Nephron (organoid): ENCODE results near the gene PGD.
A peak's percentile ranks its signal among the peaks of the same experiment; 100 is the strongest.
"Not testable (repeated sequence)": the region's sequence is repeated elsewhere in the genome, so short reads cannot be mapped to it uniquely, and the experiment has no call there.

Experiments used
- H3K27ac Mint-ChIP-seq, 3 experiments: 2 replicates each; pipeline ENCODE4 v1.8.0; 2020; ENCODE audit warnings: mixed read lengths in 3 of 3, mild to moderate bottlenecking in 2 of 3, moderate library complexity in 1 of 3
- H3K27me3 Mint-ChIP-seq: 2 replicates; pipeline ENCODE4 v1.8.0; 2021; ENCODE audit warnings: low read depth, mild to moderate bottlenecking, moderate library complexity, mixed read lengths
- H3K36me3 Mint-ChIP-seq: 2 replicates; pipeline ENCODE4 v1.8.0; 2020; ENCODE audit warnings: low read depth, mixed read lengths
- H3K4me1 Mint-ChIP-seq: 2 replicates; pipeline ENCODE4 v1.8.0; 2020; ENCODE audit warnings: mixed read lengths
- H3K4me3 Mint-ChIP-seq, 3 experiments: 2 replicates each; pipeline ENCODE4 v1.8.0; 2020; ENCODE audit warnings: mild to moderate bottlenecking in 3 of 3, mixed read lengths in 3 of 3, moderate library complexity in 2 of 3
- H3K9me3 Mint-ChIP-seq: 2 replicates; pipeline ENCODE4 v1.8.0; 2020; ENCODE audit warnings: mixed read lengths
- CTCF ChIP-seq, 3 experiments: fragments of 200-600 bp; sonication (generic); IDR thresholded peaks; one replicate each; pipeline ENCODE4 v1.5.0; 2021; ENCODE audit warnings: antibody characterized with exemption in 3 of 3; ENCODE audit not compliant: unreplicated experiment in 3 of 3

The PGD gene

GRCh38 chr1:10421637-10422036 is 22.8 kb downstream of the PGD start:
- no peak for TF ChIP-seq CTCF (IDR thresholded peaks at IDR 0.05; ENCODE audit: unreplicated experiment in 3 of 3)
- H3K4me1 Mint-ChIP-seq = peaks cover 16% of the 10 kb centered on the region
- no peaks in the 10 kb centered on the region for H3K27me3 Mint-ChIP-seq
- no peak overlapping the region for H3K4me3 Mint-ChIP-seq
- H3K36me3 Mint-ChIP-seq = peaks cover 51% of the 10 kb centered on the region
- no peak overlapping the region for H3K27ac Mint-ChIP-seq
- no peaks in the 10 kb centered on the region for H3K9me3 Mint-ChIP-seq

GRCh38 chr1:10424034-10424433 is 25.2 kb downstream of the PGD start:
- peak overlapping the region; percentile 5 to 22 (median 17) for H3K27ac Mint-ChIP-seq

GRCh38 chr1:10424651-10425050 is 25.8 kb downstream of the PGD start:
- no peak overlapping the region for H3K4me3 Mint-ChIP-seq

More at GRCh38 chr1:10424034-10424433, 25.2 kb downstream of the PGD start:
- TF ChIP-seq CTCF (IDR thresholded peaks at IDR 0.05; ENCODE audit: unreplicated experiment in 3 of 3) = no peak
- peaks cover 16% of the 10 kb centered on the region for H3K4me1 Mint-ChIP-seq
- H3K36me3 Mint-ChIP-seq = peaks cover 33% of the 10 kb centered on the region
- no peaks in the 10 kb centered on the region for H3K9me3 Mint-ChIP-seq
- no peaks in the 10 kb centered on the region for H3K27me3 Mint-ChIP-seq
- H3K4me3 Mint-ChIP-seq = no peak overlapping the region

GRCh38 chr1:10425826-10426534 is 27.1 kb downstream of the PGD start:
- not testable (repeated sequence) for H3K27me3 Mint-ChIP-seq

More at GRCh38 chr1:10424651-10425050, 25.8 kb downstream of the PGD start:
- no peaks in the 10 kb centered on the region for H3K27me3 Mint-ChIP-seq
- no peak for TF ChIP-seq CTCF (IDR thresholded peaks at IDR 0.05; ENCODE audit: unreplicated experiment in 3 of 3)
- peaks cover 27% of the 10 kb centered on the region for H3K36me3 Mint-ChIP-seq
- H3K4me1 Mint-ChIP-seq = peaks cover 16% of the 10 kb centered on the region
- no peaks in the 10 kb centered on the region for H3K9me3 Mint-ChIP-seq
- no peak overlapping the region for H3K27ac Mint-ChIP-seq

GRCh38 chr1:10426535-10426848 is 27.6 kb downstream of the PGD start:
- not testable (repeated sequence) for H3K27me3 Mint-ChIP-seq, H3K27ac Mint-ChIP-seq, H3K9me3 Mint-ChIP-seq, H3K4me3 Mint-ChIP-seq
- peaks cover 11% of the 10 kb centered on the region for H3K36me3 Mint-ChIP-seq
- peaks cover 28% of the 10 kb centered on the region for H3K4me1 Mint-ChIP-seq

More at GRCh38 chr1:10425826-10426534, 27.1 kb downstream of the PGD start:
- Mint-ChIP-seq H3K4me3 (peak overlapping the region; percentile 8 to 56 (median 27)), H3K36me3 (peaks cover 16% of the 10 kb centered on the region), H3K27ac (peak overlapping the region; percentile 74 to 96 (median 86)), H3K4me1 (peaks cover 24% of the 10 kb centered on the region)
- not testable (repeated sequence) for H3K9me3 Mint-ChIP-seq

GRCh38 chr1:10428984-10429383 is 30.1 kb downstream of the PGD start:
- Mint-ChIP-seq H3K27me3 (no peaks in the 10 kb centered on the region), H3K9me3 (no peaks in the 10 kb centered on the region), H3K4me1 (peaks cover 36% of the 10 kb centered on the region), H3K36me3 (peaks cover under 1% of the 10 kb centered on the region), H3K4me3 (peak overlapping the region; percentile 89 to 95 (median 92)), H3K27ac (no peak overlapping the region)
- TF ChIP-seq CTCF (IDR thresholded peaks at IDR 0.05; ENCODE audit: unreplicated experiment in 3 of 3) = no peak

GRCh38 chr1:10429868-10430215 is 31.0 kb downstream of the PGD start:
- Mint-ChIP-seq H3K4me3 (peak overlapping the region; percentile 89 to 95 (median 92)), H3K36me3 (no peaks in the 10 kb centered on the region), H3K27me3 (no peaks in the 10 kb centered on the region), H3K4me1 (peaks cover 36% of the 10 kb centered on the region), H3K9me3 (no peaks in the 10 kb centered on the region), H3K27ac (peak overlapping the region; percentile 69 to 92 (median 85))
- no peak for TF ChIP-seq CTCF (IDR thresholded peaks at IDR 0.05; ENCODE audit: unreplicated experiment in 3 of 3)
